ENCODE measurements around the gene CTDSPL2. TPM values are rescaled to one million over a fixed set of nuclear protein-coding genes. Genes with fewer than 3 reads are reported as not detected.

The CTDSPL2 gene
- total RNA-seq, 1 experiment from 2014 or later, result 38.2 TPM

DNA sequence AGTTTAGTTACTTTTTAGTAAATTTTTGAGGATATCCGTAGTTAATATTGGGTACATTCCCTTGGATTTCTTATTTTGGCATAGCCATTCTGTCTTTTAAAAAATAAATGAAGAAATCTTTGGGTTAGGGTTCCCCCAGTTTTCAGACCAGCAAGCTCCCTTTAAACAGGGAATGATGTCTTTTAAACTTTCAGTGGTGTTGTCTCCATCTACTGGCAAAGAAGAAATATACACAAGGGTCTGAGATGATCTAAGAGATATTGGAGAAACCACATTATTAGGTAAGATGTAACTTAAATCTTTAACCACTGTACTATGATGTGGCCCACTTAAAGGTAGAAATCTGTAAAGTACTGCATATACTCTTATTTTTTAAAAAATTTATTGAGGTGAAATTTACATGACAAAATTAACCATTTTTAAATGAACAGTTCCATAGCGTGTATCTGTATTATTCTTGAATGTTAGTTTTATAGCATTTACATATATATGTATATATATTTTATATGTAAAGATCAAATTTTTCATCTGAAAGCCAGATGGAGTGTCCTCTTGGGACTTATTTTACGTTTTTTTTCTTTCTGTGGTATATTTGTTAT lies 74.4 kb downstream of the CTDSPL2 start:
- H3K4me3 Mint-ChIP-seq (ENCODE audit: unreplicated experiment), result no peak overlapping the region
- ChIA-PET CTCF (interaction anchor here (0.7 to 1.8 kb wide), 16 partner anchors 8 to 597 kb away, joined by 3 to 11 read pairs (median 6); partner anchors contain the start of gene CTDSPL2), POLR2A (interaction anchor here (0.6 to 1.8 kb wide), 8 partner anchors 12 to 429 kb away, joined by 3 to 25 read pairs (median 5); partner anchors contain the start of genes CTDSPL2 and GOLM2)
- DNase-seq (ENCODE audit: unreplicated experiment), result peak; percentile 49
- TF ChIP-seq, protein P1, sequence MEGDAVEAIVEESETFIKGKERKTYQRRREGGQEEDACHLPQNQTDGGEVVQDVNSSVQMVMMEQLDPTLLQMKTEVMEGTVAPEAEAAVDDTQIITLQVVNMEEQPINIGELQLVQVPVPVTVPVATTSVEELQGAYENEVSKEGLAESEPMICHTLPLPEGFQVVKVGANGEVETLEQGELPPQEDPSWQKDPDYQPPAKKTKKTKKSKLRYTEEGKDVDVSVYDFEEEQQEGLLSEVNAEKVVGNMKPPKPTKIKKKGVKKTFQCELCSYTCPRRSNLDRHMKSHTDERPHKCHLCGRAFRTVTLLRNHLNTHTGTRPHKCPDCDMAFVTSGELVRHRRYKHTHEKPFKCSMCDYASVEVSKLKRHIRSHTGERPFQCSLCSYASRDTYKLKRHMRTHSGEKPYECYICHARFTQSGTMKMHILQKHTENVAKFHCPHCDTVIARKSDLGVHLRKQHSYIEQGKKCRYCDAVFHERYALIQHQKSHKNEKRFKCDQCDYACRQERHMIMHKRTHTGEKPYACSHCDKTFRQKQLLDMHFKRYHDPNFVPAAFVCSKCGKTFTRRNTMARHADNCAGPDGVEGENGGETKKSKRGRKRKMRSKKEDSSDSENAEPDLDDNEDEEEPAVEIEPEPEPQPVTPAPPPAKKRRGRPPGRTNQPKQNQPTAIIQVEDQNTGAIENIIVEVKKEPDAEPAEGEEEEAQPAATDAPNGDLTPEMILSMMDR (IDR thresholded peaks at IDR 0.05; ENCODE audit: unreplicated experiment), result peak; percentile 58
- no peaks in the 10 kb centered on the region for H3K27me3 Mint-ChIP-seq (ENCODE audit: insufficient read depth, unreplicated experiment)
- H3K36me3 Mint-ChIP-seq (ENCODE audit: insufficient read depth, unreplicated experiment), result peaks cover 63% of the 10 kb centered on the region
- H3K4me1 Mint-ChIP-seq (ENCODE audit: insufficient read depth, unreplicated experiment), result no peaks in the 10 kb centered on the region
- no TSS peak for BruUV-seq (replicated peaks)
- H3K27ac Mint-ChIP-seq (ENCODE audit: low read depth, unreplicated experiment), result no peak overlapping the region
- H3K9me3 Mint-ChIP-seq (ENCODE audit: unreplicated experiment), result no peaks in the 10 kb centered on the region
- intact Hi-C loops (cut with micrococcal nuclease), result loop anchor here (1.0 to 5.0 kb wide), 4 partner anchors 75 to 600 kb away; partner anchors contain the start of genes CTDSPL2 and GOLM2

- POLR2A ChIA-PET, result no interaction called here
- H3K4me1 Mint-ChIP-seq (ENCODE audit: insufficient read depth, unreplicated experiment), result no peaks in the 10 kb centered on the region
These were observed 89.0 kb downstream of the CTDSPL2 start for GRCh38 chr15:44516436-44516835.

GRCh38 chr15:44519537-44519936 lies 92.1 kb downstream of the CTDSPL2 start:
- BruUV-seq (replicated peaks), result no TSS peak
- Mint-ChIP-seq H3K27ac (ENCODE audit: low read depth, unreplicated experiment) (peak overlapping the region; percentile 23), H3K4me1 (ENCODE audit: insufficient read depth, unreplicated experiment) (no peaks in the 10 kb centered on the region), H3K27me3 (ENCODE audit: insufficient read depth, unreplicated experiment) (no peaks in the 10 kb centered on the region), H3K9me3 (ENCODE audit: unreplicated experiment) (no peaks in the 10 kb centered on the region), H3K36me3 (ENCODE audit: insufficient read depth, unreplicated experiment) (peaks cover 73% of the 10 kb centered on the region), H3K4me3 (ENCODE audit: unreplicated experiment) (no peak overlapping the region)
- TF ChIP-seq, protein P1 (IDR thresholded peaks at IDR 0.05; ENCODE audit: unreplicated experiment), result no peak
- no peak for DNase-seq (ENCODE audit: unreplicated experiment)
- intact Hi-C loops (cut with micrococcal nuclease), result no loop called here
- ChIA-PET POLR2A (interaction anchor here (1.3 to 1.8 kb wide), 2 partner anchors 12 to 16 kb away, joined by 4 read pairs; no protein-coding TSS in a partner anchor), CTCF (no interaction called here)

More at GRCh38 chr15:44516436-44516835, 89.0 kb downstream of the CTDSPL2 start:
- TF ChIP-seq, protein P1 (IDR thresholded peaks at IDR 0.05; ENCODE audit: unreplicated experiment), result no peak
- Mint-ChIP-seq H3K9me3 (ENCODE audit: unreplicated experiment) (no peaks in the 10 kb centered on the region), H3K36me3 (ENCODE audit: insufficient read depth, unreplicated experiment) (peaks cover 61% of the 10 kb centered on the region), H3K27me3 (ENCODE audit: insufficient read depth, unreplicated experiment) (no peaks in the 10 kb centered on the region), H3K27ac (ENCODE audit: low read depth, unreplicated experiment) (no peak overlapping the region), H3K4me3 (ENCODE audit: unreplicated experiment) (no peak overlapping the region)
- intact Hi-C loops (cut with micrococcal nuclease), result no loop called here
- CTCF ChIA-PET, result no interaction called here
- no peak for DNase-seq (ENCODE audit: unreplicated experiment)
- no TSS peak for BruUV-seq (replicated peaks)

DNA sequence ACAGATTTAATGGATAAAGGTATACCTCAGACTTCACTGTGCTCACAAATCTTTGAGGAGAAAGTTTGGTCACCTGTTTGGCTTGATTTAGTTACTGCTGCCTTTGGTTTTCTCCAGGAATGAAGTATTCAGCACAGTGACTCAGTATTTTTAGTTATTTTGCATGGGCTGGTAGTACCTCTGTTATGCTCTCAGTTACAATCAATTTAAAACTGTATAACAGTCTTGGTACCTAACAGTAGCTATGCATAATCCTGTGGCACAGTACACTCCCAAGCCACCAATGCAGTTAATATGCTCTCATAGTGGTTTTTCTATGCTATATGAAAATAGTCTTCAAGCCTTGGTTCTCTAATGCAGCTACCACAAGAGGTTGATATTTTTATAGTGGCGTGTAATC lies 97.6 kb downstream of the CTDSPL2 start:
- no peak overlapping the region for H3K4me3 Mint-ChIP-seq (ENCODE audit: unreplicated experiment)
- H3K4me1 Mint-ChIP-seq (ENCODE audit: insufficient read depth, unreplicated experiment), result no peaks in the 10 kb centered on the region
- ChIA-PET CTCF (no interaction called here), POLR2A (interaction anchor here (0.9 kb wide), 1 partner anchor 13 kb away, joined by 3 read pairs; no protein-coding TSS in a partner anchor)
- H3K27ac Mint-ChIP-seq (ENCODE audit: low read depth, unreplicated experiment), result no peak overlapping the region
- peaks cover 65% of the 10 kb centered on the region for H3K36me3 Mint-ChIP-seq (ENCODE audit: insufficient read depth, unreplicated experiment)
- intact Hi-C loops (cut with micrococcal nuclease), result no loop called here
- no peaks in the 10 kb centered on the region for H3K27me3 Mint-ChIP-seq (ENCODE audit: insufficient read depth, unreplicated experiment)
- TSS peak; percentile 14 for BruUV-seq (replicated peaks)
- DNase-seq (ENCODE audit: unreplicated experiment), result no peak
- H3K9me3 Mint-ChIP-seq (ENCODE audit: unreplicated experiment), result no peaks in the 10 kb centered on the region
- TF ChIP-seq, protein P1 (IDR thresholded peaks at IDR 0.05; ENCODE audit: unreplicated experiment), result no peak
